Mesothelial cell of epicardium (in vitro differentiated cells): ENCODE measurements around the gene SLC9A9. TPM values are rescaled to one million over a fixed set of nuclear protein-coding genes. Genes with fewer than 3 reads are reported as not detected.

Experiments used
- DNase-seq, 2 experiments: peaks; one replicate each; pipeline ENCODE4 v3.0.0; 2021; ENCODE audit warnings: low spot score in 2 of 2; ENCODE audit not compliant: unreplicated experiment in 2 of 2
- H3K27ac Mint-ChIP-seq: 2 replicates; pipeline ENCODE4 v1.8.0; 2021; ENCODE audit warnings: mixed read lengths
- H3K27me3 Mint-ChIP-seq: 2 replicates; pipeline ENCODE4 v1.8.0; 2021; ENCODE audit warnings: low read depth, mixed read lengths
- H3K36me3 Mint-ChIP-seq: 2 replicates; pipeline ENCODE4 v1.8.0; 2021; ENCODE audit warnings: mixed read lengths
- H3K4me1 Mint-ChIP-seq: 2 replicates; pipeline ENCODE4 v1.8.0; 2021; ENCODE audit warnings: mixed read lengths
- H3K4me3 Mint-ChIP-seq: 2 replicates; pipeline ENCODE4 v1.8.0; 2021; ENCODE audit warnings: mild to moderate bottlenecking, moderate library complexity, mixed read lengths
- H3K9me3 Mint-ChIP-seq: 2 replicates; pipeline ENCODE4 v1.8.0; 2021; ENCODE audit warnings: mixed read lengths
- total RNA-seq: library from RNA; stranded (reverse); gene quantifications from 3 replicates; pipeline ENCODE4 v1.2.1, GENCODE V29; 2021
- TF ChIP-seq, protein P1 (sequence below): fragments of 200-600 bp; sonication (generic); IDR thresholded peaks from one replicate; pipeline ENCODE4 v1.5.0; 2021; ENCODE audit warnings: antibody characterized with exemption; ENCODE audit not compliant: unreplicated experiment

SLC9A9 gene
- total RNA-seq, 1 donor from 2014 or later, result 2.7 TPM

DNA sequence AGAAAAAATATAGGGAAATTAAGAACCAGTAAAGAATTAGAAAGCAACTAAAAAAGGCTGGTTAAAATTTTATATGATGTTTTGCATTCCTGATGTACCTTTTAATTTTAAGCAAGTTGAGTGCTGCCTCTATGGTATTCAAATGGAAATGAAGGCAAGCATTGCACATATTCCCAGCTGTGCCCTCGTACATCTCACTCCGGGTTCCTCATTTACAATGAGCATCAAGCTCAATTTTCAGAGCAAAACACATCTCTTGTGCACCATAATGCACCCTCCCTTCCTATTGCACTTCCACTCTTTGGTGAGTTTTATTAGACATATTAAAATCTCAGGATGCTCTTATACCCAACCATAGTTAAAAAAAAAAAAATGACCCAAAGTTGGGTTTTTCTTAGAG lies 460.8 kb downstream of the SLC9A9 start:
- TF ChIP-seq, protein P1, sequence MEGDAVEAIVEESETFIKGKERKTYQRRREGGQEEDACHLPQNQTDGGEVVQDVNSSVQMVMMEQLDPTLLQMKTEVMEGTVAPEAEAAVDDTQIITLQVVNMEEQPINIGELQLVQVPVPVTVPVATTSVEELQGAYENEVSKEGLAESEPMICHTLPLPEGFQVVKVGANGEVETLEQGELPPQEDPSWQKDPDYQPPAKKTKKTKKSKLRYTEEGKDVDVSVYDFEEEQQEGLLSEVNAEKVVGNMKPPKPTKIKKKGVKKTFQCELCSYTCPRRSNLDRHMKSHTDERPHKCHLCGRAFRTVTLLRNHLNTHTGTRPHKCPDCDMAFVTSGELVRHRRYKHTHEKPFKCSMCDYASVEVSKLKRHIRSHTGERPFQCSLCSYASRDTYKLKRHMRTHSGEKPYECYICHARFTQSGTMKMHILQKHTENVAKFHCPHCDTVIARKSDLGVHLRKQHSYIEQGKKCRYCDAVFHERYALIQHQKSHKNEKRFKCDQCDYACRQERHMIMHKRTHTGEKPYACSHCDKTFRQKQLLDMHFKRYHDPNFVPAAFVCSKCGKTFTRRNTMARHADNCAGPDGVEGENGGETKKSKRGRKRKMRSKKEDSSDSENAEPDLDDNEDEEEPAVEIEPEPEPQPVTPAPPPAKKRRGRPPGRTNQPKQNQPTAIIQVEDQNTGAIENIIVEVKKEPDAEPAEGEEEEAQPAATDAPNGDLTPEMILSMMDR, result no peak
- Mint-ChIP-seq H3K36me3 (no peaks in the 10 kb centered on the region), H3K9me3 (peaks cover 7% of the 10 kb centered on the region), H3K4me1 (no peaks in the 10 kb centered on the region), H3K27ac (no peak overlapping the region), H3K27me3 (peaks cover 2% of the 10 kb centered on the region), H3K4me3 (no peak overlapping the region)
- no peak for DNase-seq

DNA sequence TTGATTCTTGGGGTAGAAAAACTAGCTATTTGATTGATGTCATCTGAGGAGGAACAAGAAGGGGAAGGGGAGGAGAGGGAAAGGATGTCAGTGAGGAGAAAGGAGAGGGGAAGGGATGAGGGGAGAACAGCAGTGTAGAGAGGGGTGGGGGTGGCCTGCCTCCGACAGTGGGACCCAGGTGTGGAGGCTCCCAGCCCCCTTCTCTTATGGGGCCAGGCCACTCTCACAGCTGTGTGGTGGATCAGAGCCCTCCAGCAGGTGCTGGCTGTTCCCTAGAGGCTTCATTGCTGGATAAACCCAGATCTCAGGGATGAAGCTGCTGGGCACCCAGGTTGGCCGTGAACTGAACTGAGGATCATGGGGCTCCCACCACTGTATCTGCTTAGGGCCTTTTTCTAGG lies 464.2 kb downstream of the SLC9A9 start:
- Mint-ChIP-seq H3K36me3 (no peaks in the 10 kb centered on the region), H3K27ac (no peak overlapping the region), H3K9me3 (peaks cover 4% of the 10 kb centered on the region), H3K27me3 (peaks cover 4% of the 10 kb centered on the region), H3K4me1 (no peaks in the 10 kb centered on the region), H3K4me3 (no peak overlapping the region)
- no peak for DNase-seq
- TF ChIP-seq, protein P1, result no peak

DNA sequence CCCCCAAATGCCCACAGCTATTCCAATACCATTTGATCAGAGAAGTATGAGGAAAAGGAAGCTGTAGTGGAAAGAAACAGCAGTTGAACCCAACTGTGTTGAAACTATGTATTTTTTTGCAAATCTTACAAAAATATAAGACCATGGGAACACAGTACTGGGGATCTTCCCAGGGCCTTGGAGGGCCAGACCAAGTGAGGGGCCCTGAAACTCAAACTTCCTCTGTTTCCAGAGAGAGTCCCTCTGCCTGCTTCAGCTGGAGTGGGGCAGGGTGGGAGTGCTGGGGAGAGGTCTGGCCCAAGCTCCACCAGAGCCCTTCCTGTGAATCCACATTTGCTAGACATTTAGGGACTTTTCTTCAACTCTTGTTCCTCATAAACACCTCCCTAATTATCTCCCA lies 464.8 kb downstream of the SLC9A9 start:
- no peak for DNase-seq
- TF ChIP-seq, protein P1, result no peak
- H3K9me3 Mint-ChIP-seq, result peaks cover 4% of the 10 kb centered on the region
- no peak overlapping the region for H3K4me3 Mint-ChIP-seq
- H3K4me1 Mint-ChIP-seq, result no peaks in the 10 kb centered on the region
- H3K27me3 Mint-ChIP-seq, result peaks cover 4% of the 10 kb centered on the region
- no peaks in the 10 kb centered on the region for H3K36me3 Mint-ChIP-seq
- H3K27ac Mint-ChIP-seq, result no peak overlapping the region

DNA sequence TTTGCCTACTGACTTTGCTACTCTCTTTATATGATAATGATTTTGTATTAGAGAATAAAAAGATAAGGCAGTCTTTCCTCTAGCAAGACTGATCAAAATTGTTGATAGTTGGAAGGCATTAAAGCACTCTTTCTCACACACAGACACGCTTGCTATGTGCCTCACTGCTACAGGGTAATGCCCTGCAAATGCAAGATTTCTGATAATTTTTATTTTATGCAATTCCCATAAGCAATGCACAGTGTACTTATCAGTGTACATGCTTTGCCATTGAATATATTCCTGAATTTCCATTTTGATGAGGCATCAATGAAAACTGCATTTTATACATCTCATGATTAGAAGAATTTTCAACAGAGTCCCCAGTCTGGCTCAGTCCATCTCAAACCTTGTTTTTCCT lies 465.5 kb downstream of the SLC9A9 start:
- Mint-ChIP-seq H3K4me3 (no peak overlapping the region), H3K27ac (no peak overlapping the region), H3K4me1 (no peaks in the 10 kb centered on the region), H3K27me3 (peaks cover 4% of the 10 kb centered on the region), H3K9me3 (peaks cover 4% of the 10 kb centered on the region), H3K36me3 (no peaks in the 10 kb centered on the region)
- TF ChIP-seq, protein P1, result no peak
- no peak for DNase-seq

DNA sequence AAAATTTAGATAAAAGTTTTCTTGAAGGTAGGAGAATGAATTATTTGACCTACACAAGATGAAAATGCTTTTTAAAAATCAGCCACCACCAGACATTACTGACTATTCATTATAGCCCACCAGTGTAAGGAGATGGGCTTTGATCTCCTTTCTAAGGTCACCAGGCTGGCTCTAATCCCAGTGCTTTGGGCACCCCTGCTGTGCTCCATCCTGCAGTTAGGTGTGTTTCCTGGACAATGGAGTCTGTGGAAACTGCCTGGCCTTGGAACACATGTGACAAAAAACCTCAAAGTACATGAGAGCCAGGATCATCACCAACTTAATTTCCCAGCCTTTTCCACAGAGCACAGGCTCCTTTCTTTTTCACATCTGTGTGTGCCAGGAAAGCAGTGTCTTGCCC lies 467.8 kb downstream of the SLC9A9 start:
- Mint-ChIP-seq H3K27ac (no peak overlapping the region), H3K4me3 (no peak overlapping the region), H3K4me1 (no peaks in the 10 kb centered on the region), H3K9me3 (peaks cover 4% of the 10 kb centered on the region), H3K36me3 (no peaks in the 10 kb centered on the region), H3K27me3 (peaks cover 4% of the 10 kb centered on the region)
- TF ChIP-seq, protein P1, result no peak
- DNase-seq, result no peak

DNA sequence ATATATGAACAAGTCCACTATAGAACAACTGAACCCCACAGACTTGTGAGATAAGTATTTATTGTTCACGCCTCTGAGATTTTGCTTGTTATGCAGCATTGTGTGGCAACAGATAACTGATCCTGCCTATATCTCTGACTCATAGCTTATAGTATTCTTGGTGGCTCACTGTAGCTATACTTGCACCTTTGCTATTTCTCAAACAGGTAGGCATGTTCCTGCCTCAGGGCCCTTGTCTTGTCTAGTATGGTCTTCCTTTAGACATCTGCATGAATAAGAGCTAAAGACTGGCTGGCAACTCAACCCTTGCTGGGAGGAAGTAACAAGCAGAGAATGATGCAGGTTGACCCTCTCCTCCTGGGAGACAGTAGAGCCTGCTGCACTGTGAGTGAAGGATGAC lies 472.6 kb downstream of the SLC9A9 start:
- no peak for DNase-seq
- TF ChIP-seq, protein P1, result no peak
- H3K9me3 Mint-ChIP-seq, result no peaks in the 10 kb centered on the region
- no peaks in the 10 kb centered on the region for H3K4me1 Mint-ChIP-seq
- H3K4me3 Mint-ChIP-seq, result no peak overlapping the region
- H3K27me3 Mint-ChIP-seq, result no peaks in the 10 kb centered on the region
- H3K36me3 Mint-ChIP-seq, result no peaks in the 10 kb centered on the region
- no peak overlapping the region for H3K27ac Mint-ChIP-seq
